ENCODE measurements around the gene RECQL5. TPM values are rescaled to one million over a fixed set of nuclear protein-coding genes. Genes with fewer than 3 reads are reported as not detected.

The RECQL5 gene
- total and polyA plus RNA-seq, 2 of the 8 experiments (the other 6 are each of a cell fraction or from before 2014, with no cell fraction given) = 15.1 to 41.1 TPM

GRCh38 chr17:75612906-75613626 lies 53.9 kb downstream of the RECQL5 start (continued):
- TF ChIP-seq, protein P1, sequence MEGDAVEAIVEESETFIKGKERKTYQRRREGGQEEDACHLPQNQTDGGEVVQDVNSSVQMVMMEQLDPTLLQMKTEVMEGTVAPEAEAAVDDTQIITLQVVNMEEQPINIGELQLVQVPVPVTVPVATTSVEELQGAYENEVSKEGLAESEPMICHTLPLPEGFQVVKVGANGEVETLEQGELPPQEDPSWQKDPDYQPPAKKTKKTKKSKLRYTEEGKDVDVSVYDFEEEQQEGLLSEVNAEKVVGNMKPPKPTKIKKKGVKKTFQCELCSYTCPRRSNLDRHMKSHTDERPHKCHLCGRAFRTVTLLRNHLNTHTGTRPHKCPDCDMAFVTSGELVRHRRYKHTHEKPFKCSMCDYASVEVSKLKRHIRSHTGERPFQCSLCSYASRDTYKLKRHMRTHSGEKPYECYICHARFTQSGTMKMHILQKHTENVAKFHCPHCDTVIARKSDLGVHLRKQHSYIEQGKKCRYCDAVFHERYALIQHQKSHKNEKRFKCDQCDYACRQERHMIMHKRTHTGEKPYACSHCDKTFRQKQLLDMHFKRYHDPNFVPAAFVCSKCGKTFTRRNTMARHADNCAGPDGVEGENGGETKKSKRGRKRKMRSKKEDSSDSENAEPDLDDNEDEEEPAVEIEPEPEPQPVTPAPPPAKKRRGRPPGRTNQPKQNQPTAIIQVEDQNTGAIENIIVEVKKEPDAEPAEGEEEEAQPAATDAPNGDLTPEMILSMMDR (IDR thresholded peaks at IDR 0.05; ENCODE audit: control extremely low read depth in 1 of 3, insufficient read depth in 1 of 3, low read depth in 1 of 3, low read length in 3 of 3) = no peak
- TF ChIP-seq SP1 (IDR thresholded peaks at IDR 0.05; ENCODE audit: low read depth, low read length) = no peak
- TF ChIP-seq, protein P2, sequence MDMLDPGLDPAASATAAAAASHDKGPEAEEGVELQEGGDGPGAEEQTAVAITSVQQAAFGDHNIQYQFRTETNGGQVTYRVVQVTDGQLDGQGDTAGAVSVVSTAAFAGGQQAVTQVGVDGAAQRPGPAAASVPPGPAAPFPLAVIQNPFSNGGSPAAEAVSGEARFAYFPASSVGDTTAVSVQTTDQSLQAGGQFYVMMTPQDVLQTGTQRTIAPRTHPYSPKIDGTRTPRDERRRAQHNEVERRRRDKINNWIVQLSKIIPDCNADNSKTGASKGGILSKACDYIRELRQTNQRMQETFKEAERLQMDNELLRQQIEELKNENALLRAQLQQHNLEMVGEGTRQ (IDR thresholded peaks at IDR 0.05; ENCODE audit: low read length) = no peak

Measured in H1 (cell line).